ENCODE results near the gene ADTRP.

The ADTRP gene

GRCh38 chr6:11773013-11773412 is 5.6 kb downstream of the ADTRP start:
- DNase-seq (ENCODE audit: low read depth in 2 of 2): no peak

DNA sequence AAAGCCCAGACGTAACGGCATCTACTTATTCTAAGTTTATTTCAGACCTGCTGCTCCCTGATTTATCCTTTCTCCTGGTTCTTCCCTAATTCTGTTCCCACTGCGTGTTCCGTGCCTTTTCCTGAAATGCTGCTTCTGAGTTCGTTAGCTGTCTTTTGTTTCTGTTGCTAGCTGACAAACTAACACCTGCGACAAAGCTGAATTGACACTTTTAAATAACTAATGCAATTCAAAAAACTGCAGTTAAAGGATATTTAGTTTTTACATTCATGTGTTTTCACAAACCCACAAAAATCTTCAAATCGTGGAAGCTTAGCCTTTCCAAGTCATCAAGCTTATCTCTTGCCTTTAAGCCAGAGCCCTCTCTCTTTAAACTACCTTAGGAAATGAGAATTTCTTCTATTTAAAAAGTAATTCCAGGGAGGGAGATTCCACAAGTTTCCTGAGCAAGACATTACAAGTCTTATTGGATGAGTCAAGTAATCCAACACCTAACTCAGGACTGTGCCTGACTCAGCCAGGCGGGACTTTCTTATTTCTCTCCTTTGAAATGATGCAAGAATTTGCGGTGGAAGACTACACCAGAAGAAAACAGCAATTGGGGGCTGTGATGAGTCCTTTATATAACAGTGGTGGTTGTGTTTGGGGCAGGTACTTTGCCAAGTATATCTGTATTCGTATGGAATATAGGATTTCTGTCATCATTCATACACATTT is 6.3 kb downstream of the ADTRP start:
- DNase-seq (ENCODE audit: low read depth in 2 of 2): no peak

- no peak for DNase-seq (ENCODE audit: low read depth in 2 of 2)
These were observed 7.0 kb downstream of the ADTRP start for GRCh38 chr6:11771473-11772048.

GRCh38 chr6:11770546-11771466 is 7.8 kb downstream of the ADTRP start:
- no peak for DNase-seq (ENCODE audit: low read depth in 2 of 2)

DNA sequence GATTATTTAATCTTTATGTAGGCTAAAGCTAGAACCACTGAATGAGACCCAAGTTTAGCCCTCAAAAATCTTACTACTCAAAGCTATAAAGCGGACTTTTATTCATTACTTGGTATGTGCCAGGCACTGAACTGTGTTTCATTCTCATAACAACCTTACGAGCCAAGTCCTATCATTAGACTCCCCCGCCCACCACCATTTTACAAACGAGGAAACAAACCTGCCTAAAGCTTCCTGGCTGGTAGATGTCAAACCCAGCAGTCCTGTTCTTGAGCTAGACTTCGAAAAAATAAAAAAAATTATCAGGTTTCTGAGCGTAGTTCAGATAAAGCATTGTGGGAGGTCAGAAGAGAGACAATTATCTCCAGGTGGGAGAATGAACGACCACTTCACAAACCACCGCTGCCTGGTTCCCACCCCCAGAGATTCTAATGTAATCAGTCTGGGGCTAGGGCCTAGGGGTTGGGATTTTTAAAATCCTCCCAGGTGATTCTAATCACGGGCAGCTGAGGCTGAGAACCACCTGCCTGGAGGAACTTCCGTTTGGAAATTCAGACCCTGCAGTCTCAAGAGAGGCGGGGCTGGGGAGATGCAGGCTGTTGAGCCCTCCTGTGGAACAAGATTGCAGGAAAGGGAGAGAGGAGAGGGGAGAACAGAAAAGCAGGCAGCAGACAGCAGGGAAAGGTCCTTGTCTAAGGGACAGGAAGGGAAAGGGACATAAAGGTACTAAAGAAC is 8.6 kb downstream of the ADTRP start:
- no peak for DNase-seq (ENCODE audit: low read depth in 2 of 2)

DNA sequence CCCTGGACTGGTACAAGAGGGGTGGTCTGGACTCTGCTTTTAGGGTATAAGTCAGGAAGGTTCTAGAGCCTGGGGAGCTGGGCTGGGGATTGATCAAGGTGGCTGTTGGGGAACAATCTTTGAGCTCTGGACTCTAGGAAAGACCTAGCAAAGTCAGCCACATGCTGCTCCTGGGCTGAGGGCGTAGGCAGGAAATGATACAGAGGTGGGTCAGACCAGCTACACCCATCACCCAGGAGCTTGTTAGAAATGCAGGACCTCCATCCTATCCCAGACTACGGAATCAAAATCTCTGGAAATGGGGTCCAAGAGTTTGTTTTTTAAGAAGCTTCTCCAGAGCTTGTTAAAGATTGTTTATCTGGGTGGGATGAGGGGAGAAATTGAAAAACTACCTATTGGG is 9.4 kb downstream of the ADTRP start:
- no peak for DNase-seq (ENCODE audit: low read depth in 2 of 2)

GRCh38 chr6:11767978-11768756 is 10.4 kb downstream of the ADTRP start:
- no peak for DNase-seq (ENCODE audit: low read depth in 2 of 2)

DNA sequence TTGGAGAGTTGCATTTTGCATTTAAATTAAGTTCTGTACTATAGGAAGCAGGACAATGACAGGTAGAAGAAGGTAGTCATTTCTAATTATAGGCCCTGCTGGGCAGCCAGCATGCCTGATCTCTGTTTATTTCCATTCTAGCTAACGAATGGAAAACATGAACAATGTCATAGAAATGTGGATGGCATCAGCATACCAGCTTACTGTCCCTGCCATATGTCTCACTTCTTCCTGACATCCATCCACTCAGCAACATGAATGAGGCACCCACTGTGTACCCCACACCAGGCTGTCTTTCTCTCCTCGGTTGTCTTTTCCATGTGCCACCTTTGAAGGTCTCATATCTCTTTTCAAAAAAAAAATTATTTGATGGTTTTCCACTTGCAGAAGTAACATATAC is 11.1 kb downstream of the ADTRP start:
- no peak for DNase-seq (ENCODE audit: low read depth in 2 of 2)

- no peak for DNase-seq (ENCODE audit: low read depth in 2 of 2)
These were observed 11.8 kb downstream of the ADTRP start for GRCh38 chr6:11766589-11767450.

- no peak for DNase-seq (ENCODE audit: low read depth in 2 of 2)
These were observed 12.6 kb downstream of the ADTRP start for GRCh38 chr6:11766043-11766442.

- no peak for DNase-seq (ENCODE audit: low read depth in 2 of 2)
These were observed 14.4 kb downstream of the ADTRP start for GRCh38 chr6:11764250-11764604.

GRCh38 chr6:11763460-11764249 is 14.9 kb downstream of the ADTRP start:
- no peak for DNase-seq (ENCODE audit: low read depth in 2 of 2)

- no peak for DNase-seq (ENCODE audit: low read depth in 2 of 2)
These were observed 15.7 kb downstream of the ADTRP start for GRCh38 chr6:11762794-11763459.

DNA sequence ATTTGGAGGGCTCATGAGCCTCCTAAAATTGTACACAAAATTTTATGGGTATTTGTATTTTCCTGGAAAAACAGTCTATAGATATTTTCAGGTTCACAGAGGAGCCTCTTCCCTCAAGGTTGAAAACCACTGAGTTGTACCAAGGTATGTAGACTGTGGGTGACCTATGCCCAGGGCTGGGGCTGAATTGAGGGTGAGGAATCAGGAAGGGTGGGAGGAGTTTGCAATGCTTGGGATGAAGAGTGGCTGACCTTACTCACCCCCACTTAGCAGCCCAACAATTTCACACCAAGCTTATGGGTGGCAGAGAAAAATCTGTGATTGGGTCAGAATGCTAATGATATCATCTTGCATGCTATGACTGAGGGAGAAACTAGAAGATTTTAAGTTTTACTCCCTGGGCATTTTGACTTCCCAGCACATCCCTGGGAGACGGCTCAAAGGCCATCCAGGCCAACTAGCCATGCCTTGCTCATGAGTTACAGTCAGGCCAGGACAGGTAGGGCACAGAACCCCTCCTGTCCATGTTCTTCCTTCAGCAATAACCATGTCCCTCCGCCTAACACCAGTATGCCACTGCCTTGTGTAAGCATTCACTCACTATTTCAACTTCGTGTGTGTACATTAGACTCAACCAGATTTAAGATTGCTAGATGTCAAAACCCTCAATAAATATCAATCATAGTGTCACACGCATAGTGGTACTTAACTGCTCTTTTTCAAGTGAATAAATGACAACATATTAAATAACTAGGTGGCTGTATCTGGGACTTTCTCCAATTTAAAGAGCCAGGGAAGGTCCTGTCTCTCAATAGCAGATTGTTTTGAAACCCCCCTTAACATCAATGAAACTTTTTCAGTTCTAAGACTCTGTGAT is 16.6 kb downstream of the ADTRP start:
- no peak for DNase-seq (ENCODE audit: low read depth in 2 of 2)

- DNase-seq (ENCODE audit: low read depth in 2 of 2): no peak
These were observed 18.6 kb downstream of the ADTRP start for GRCh38 chr6:11760015-11760473.

- DNase-seq (ENCODE audit: low read depth in 2 of 2): no peak
These were observed 19.7 kb downstream of the ADTRP start for GRCh38 chr6:11758878-11759277.

DNA sequence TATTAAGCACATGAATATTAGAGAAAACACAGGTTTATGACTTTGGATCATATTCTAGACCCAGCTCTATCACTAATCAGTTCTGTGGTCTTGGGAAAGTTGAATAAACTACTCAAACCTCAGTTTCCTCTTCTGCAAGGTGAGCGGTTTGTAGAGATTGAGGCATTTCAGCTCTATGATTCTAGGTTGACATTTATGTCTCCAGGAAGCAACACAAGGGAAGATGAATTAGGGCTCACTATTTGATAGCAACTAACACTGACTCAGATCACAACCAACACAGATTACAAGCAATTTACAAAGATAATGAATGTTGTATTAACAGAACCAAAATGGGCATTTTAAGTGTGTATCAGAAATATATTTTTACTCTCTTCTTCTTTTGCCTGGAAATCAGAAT is 21.9 kb downstream of the ADTRP start:
- no peak for DNase-seq (ENCODE audit: low read depth in 2 of 2)

- no peak for DNase-seq (ENCODE audit: low read depth in 2 of 2)
These were observed 22.3 kb downstream of the ADTRP start for GRCh38 chr6:11756292-11756691.
